GM19238 (cell line): ENCODE data around the gene LMTK3.
A peak's percentile ranks its signal among the peaks of the same experiment; 100 is the strongest.

Experiments used
- DNase-seq: peaks from one replicate; pipeline ENCODE4 v3.0.0; 2011; ENCODE audit warnings: low spot score; ENCODE audit not compliant: insufficient read length

Gene LMTK3

DNA sequence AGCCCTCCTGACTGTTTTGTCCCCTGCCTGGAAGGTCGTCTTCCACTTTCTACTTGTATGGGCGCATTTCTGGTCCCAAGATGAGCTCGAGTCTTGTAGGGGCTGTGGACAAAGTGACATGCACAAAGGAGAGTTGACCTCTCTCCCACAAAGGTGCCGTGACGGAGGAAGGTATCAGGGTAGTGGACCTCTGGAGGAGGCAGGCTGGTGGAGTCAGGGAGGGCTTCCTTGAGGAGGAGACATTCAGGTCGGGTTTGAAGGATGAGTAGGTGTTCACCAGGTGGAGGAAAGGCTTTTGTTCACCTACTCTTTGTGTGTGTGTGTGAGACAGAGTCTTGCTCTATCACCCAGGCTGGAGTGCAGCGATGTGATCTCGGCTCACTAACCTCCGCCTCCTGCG lies 40.8 kb downstream of the LMTK3 start:
- DNase-seq = no peak

GRCh38 chr19:48469934-48470680 lies 41.5 kb downstream of the LMTK3 start:
- no peak for DNase-seq

GRCh38 chr19:48469289-48469881 lies 42.2 kb downstream of the LMTK3 start, which contains the start of gene CYTH2:
Gene CYTH2, plus strand, starts transcription at chr19:48469369. Its CDS starts 139 bp downstream, at chr19:48469508.
- no peak for DNase-seq

DNA sequence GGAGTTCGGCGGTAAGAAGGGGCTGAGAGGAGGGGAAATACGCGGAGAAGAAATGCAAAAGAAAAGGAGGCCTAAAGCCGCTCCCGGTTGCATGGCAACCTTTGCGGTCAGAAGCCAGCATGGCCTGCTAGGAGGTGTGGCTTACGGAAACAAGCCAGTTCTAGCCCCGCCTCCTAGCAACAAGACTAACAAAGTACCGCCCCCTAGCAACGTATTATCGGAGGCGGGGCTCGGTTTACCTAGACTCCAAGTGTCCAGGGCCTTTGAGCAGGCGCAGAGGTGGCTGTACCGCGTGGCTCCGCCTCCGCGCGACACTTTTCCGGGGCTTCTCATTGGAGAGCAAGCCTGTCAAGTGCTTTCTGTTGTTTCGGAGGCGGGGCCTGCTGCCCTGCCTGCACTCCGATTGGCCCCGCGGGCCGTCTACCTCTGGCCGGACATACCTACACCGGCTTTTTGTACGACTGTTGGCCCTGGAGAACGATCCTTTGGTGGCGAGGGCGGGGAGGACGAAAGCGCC lies 42.8 kb downstream of the LMTK3 start:
- DNase-seq = peak; percentile 95

DNA sequence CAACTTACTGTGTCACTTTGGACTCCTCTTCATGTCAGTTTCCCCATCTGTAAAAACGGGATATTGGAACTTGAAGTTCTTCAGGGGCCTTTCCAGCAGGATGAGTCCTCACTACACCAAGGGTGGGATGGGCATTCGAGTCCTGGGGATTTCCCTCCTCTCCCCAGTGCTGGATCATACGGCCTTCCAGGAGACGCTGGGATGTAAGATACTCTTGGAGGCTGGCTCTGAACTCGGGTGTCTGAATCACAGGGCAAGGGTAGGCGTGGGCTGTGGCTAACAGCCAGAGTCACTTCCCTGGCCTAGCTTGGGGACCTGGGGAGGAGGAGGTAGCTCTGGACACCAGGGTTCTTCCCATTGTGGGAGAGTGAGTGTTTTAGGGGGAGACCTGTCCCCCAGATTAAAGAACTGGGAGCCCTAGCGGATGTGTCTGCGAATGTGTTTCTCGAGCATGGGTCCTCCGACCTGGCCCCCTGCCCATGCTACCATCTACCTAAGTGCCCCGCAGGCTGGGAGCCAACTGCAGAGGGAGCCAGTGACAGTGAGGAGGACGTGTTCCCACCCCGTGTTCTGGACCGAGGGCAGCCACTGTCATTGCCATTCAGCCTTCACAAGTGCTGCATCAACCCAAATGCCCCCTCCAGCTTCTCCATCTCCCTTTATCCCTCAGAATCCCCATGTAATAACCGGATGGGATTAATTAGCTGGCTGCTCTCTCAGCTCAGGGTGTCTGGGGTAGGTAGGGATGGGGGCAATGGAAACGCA lies 44.9 kb downstream of the LMTK3 start:
- DNase-seq = no peak

DNA sequence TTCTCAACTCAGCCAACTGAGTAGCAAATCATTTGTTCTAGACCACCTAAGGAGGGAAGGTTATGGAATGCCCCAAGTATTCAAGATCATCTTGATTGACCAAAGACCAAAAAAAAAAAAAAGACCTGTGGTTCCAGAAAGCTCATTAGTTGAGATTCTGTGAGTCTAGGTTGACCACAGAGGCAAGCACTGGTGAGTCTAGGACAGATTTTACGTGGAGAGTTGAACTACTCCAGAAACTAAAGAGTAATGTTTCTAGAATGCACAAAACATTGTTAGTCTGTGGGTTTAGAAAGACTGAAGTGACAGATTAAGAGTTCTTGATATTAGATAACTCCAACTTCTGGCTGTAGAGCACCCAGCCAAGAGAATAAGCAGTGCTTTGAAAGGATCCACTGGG lies 46.4 kb downstream of the LMTK3 start:
- no peak for DNase-seq

DNA sequence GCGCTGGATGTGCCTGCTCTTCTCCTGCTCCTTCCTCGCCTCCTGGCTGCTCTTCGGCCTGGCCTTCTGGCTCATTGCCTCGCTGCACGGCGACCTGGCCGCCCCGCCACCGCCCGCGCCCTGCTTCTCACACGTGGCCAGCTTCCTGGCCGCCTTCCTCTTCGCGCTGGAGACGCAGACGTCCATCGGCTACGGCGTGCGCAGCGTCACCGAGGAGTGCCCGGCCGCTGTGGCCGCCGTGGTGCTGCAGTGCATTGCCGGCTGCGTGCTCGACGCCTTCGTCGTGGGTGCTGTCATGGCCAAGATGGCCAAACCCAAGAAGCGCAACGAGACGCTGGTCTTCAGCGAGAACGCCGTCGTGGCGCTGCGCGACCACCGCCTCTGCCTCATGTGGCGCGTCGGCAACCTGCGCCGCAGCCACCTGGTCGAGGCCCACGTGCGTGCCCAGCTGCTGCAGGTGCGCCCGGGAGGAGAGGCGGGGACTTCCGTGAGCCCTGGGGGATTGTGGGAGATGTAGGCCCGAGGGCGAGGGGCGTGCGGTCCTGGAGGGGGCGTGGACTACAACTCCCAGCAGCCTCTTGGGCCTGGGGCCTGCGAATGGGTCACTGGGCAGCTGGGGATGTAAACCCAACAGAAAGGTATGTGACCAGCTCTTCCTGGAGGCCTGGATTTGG lies 49.5 kb downstream of the LMTK3 start:
- DNase-seq = no peak

GRCh38 chr19:48461651-48461981 lies 50.0 kb downstream of the LMTK3 start:
- DNase-seq = no peak

GRCh38 chr19:48458016-48458415 lies 53.6 kb downstream of the LMTK3 start:
- no peak for DNase-seq

DNA sequence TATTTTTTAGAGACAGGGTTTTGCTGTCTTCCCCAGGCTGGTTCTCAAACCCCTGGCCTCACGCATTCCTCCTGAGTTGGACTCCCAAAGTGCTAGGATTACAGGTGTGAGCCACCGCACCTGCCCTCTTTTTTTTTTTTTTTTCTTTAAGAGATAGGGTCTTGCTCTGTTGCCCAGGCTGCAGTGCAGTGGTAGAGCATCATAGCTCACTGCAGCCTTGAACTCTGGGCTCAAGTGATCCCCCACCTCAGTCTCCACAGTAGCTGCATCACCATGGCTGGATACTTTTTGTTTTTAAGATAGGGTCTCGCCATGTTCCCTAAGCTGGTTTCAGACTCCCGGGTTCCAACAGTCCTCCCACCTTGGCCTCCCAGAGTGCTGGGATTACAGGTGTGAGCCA lies 54.8 kb downstream of the LMTK3 start:
- DNase-seq = no peak

DNA sequence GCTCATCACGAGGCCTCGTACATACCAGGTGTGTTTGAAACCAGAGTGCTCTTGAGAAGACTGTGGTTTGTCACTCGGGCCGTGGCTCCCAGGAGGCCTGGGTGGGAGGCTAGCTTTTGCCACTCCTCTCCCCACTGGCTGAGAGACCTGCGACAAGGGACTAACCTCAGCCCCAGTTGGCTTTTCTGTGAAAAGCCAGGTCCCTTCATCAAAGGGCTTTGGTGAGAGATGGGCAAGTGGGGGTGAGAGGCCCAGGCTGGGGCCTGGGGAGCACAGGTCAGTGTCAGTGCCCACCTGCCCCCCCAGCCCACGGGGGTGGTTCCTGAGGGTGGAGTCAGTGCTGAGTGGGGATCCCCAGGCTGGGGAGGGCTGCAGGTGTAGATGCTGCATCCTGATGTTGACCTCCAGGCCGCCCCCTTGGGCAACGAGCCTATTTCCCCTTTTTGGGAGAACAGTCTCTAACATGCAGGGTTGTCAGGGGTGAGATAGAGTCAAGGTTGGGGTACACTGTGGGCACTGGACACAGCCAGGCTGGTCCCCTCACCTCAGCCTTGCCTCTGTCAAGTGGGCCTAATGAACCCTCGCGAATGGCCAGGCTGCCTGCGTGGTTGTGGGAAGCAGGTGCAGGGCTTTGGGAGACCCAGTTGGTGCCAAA lies 55.6 kb downstream of the LMTK3 start:
- no peak for DNase-seq

DNA sequence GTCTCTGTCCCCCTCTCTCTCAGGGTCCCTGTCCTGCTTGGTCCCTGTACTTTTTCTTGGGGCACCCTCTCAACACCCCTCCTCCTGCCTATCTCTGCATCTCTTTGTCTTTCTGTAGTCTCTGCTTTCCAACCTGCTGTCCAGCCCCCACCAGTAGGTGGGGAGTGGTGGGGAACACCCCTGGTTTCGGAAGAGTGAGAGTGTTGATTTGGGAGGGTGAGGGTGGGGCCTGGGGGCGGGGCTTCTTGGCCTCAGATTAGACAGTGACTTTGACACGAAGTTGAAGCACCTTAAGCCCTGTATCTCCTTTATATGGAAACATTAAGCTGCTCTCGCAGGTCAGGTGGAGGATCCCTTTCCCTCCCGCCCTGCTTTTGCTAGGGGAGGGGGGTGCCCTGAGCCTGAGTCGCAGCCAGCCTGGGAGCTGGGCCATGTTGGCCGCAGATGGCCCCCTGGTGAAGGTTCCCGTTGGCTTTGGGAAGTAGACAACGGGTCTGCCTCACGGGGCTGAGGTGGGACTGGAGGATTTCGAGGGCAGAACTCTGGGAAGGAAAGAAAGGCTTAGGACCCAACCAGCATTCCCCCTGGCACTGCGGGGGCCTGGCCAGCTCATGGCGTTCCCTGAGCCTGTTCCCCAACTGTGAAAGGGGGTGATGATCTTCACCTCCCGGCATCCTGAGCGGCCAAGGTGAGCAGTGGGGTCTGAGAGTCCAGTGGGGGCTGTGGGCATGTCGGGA lies 56.3 kb downstream of the LMTK3 start, which contains the start of gene KCNJ14:
TSS of gene KCNJ14 (plus strand) at position 404 of the 737 bp plus-strand sequence. CDS start 6,151 bp downstream, outside the sequence.
- DNase-seq = no peak

- no peak for DNase-seq
Measured at GRCh38 chr19:48454150-48454730, 57.4 kb downstream of the LMTK3 start.

GRCh38 chr19:48452289-48453190 lies 59.1 kb downstream of the LMTK3 start:
- no peak for DNase-seq

DNA sequence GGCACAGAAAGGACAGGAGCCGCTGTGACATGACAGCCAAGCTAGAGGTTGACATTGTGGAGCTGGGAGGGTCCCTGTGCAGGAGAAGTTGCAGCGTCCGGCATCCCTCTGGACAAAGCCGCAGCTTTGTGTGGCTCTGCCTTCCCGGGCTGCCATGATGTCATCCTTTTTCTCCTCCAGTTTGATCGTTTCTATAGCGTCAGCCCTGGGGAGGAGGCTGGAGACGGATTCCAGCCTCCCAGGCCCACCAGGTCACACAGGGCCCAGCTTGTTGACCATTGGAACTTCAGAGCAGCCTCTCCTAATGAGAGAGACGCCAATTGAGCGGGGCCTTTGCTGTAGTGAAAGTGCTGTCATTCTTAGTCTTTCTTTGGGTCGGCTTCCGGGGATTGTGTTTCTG lies 60.0 kb downstream of the LMTK3 start:
- DNase-seq = no peak

GRCh38 chr19:48450863-48451262 lies 60.8 kb downstream of the LMTK3 start:
- DNase-seq = no peak

GRCh38 chr19:48450441-48450840 lies 61.2 kb downstream of the LMTK3 start:
- no peak for DNase-seq

- no peak for DNase-seq
Measured at GRCh38 chr19:48448563-48448962, 63.1 kb downstream of the LMTK3 start.

GRCh38 chr19:48446579-48446978 lies 65.1 kb downstream of the LMTK3 start:
- DNase-seq = no peak
